Activated naive CD4-positive, alpha-beta T cell treated with Interleukin-2 at 50 U/mL for 16 hours (primary cell): ENCODE measurements around the gene SLC35A1.
A peak's percentile ranks its signal among the peaks of the same experiment; 100 is the strongest.
"Not testable (repeated sequence)": the region's sequence is repeated elsewhere in the genome, so short reads cannot be mapped to it uniquely, and the experiment has no call there.

Experiments
- DNase-seq: peaks from one replicate; pipeline ENCODE4 v3.0.0-alpha.2; 2020

Gene SLC35A1

GRCh38 chr6:87472525-87473418, at the start of gene SLC35A1:
TSS of gene SLC35A1 (plus strand) at chr6:87472974. CDS start at chr6:87473004, 30 bp downstream.
- peak; percentile 88 for DNase-seq

GRCh38 chr6:87426789-87427188, 46.0 kb upstream of the SLC35A1 start:
- DNase-seq = no peak

GRCh38 chr6:87430499-87430898, 42.3 kb upstream of the SLC35A1 start:
- DNase-seq = no peak

- DNase-seq = no peak
These were observed 41.5 kb upstream of the SLC35A1 start for GRCh38 chr6:87431263-87431662.

GRCh38 chr6:87436435-87436834, 36.3 kb upstream of the SLC35A1 start:
- peak; percentile 31 for DNase-seq

- DNase-seq = no peak
These were observed 31.1 kb upstream of the SLC35A1 start for GRCh38 chr6:87441711-87442110.

- DNase-seq = no peak
These were observed 28.4 kb upstream of the SLC35A1 start for GRCh38 chr6:87444362-87444761.

- no peak for DNase-seq
These were observed 7.7 kb upstream of the SLC35A1 start for GRCh38 chr6:87465051-87465450.

- DNase-seq = no peak
These were observed 687 bp downstream of the SLC35A1 start for GRCh38 chr6:87473419-87473903.

GRCh38 chr6:87481931-87482330, 9.2 kb downstream of the SLC35A1 start:
- no peak for DNase-seq

GRCh38 chr6:87482366-87482765, 9.6 kb downstream of the SLC35A1 start:
- no peak for DNase-seq

GRCh38 chr6:87483929-87484328, 11.2 kb downstream of the SLC35A1 start:
- DNase-seq = no peak

- no peak for DNase-seq
These were observed 11.7 kb downstream of the SLC35A1 start for GRCh38 chr6:87484491-87484890.

- DNase-seq = no peak
These were observed 14.8 kb downstream of the SLC35A1 start for GRCh38 chr6:87487555-87487954.

- DNase-seq = not testable (repeated sequence)
These were observed 16.6 kb downstream of the SLC35A1 start for GRCh38 chr6:87489326-87489725.

- no peak for DNase-seq
These were observed 22.1 kb downstream of the SLC35A1 start for GRCh38 chr6:87494761-87495422.

- DNase-seq = no peak
These were observed 25.3 kb downstream of the SLC35A1 start for GRCh38 chr6:87498048-87498447.

- no peak for DNase-seq
These were observed 29.2 kb downstream of the SLC35A1 start for GRCh38 chr6:87501809-87502572.

GRCh38 chr6:87504441-87504840, 31.7 kb downstream of the SLC35A1 start:
- DNase-seq = no peak

- DNase-seq = no peak
These were observed 42.1 kb downstream of the SLC35A1 start for GRCh38 chr6:87514831-87515230.

GRCh38 chr6:87518453-87518852, 45.7 kb downstream of the SLC35A1 start:
- no peak for DNase-seq

GRCh38 chr6:87522686-87523085, 49.9 kb downstream of the SLC35A1 start:
- no peak for DNase-seq

- no peak for DNase-seq
These were observed 56.4 kb downstream of the SLC35A1 start for GRCh38 chr6:87529221-87529620.
